SIG-M5 (cell line): Measurements from ENCODE around the gene LPP.
"Not testable (repeated sequence)": the region's sequence is repeated elsewhere in the genome, so short reads cannot be mapped to it uniquely, and the experiment has no call there.

Source experiments
- DNase-seq: peaks from one replicate; lab custom pipeline; 2025; lab: John Stamatoyannopoulos, UW

Gene LPP

DNA sequence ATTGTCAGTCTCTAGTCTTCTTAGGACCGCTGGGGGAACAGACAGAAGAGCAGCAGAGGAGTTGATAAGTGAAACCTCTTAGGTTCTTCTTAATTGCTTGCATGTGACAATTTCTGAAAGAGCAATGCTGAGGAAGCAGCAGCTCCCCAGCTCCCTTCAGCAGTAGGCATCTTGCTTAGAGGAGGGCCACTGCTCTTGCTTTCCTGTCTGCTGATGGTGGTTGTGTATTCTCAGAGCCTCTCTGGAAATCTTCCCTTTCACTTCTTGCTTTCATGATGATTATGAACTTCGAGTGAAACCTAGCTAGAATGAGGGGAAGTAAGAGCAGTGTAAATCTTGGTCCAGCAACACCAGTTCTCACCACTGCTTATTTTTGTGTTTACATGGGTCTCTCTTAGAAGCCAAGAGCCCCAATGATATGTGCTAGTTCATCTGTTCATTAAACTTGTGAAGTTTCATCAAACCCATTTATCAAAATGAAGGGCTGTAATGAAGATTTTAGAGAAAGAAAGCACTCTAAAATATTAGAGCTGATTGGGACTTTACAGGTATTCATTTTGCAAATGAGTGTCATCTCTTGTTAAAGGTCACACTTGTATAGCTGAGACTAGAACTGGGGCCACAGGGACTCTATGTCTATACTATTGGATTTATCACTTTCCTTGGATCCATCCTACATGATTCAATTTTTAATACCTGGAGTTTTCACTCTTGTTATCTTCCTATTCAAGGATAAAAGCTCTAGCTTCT, 246.7 kb downstream of the LPP start:
- DNase-seq, result no peak

DNA sequence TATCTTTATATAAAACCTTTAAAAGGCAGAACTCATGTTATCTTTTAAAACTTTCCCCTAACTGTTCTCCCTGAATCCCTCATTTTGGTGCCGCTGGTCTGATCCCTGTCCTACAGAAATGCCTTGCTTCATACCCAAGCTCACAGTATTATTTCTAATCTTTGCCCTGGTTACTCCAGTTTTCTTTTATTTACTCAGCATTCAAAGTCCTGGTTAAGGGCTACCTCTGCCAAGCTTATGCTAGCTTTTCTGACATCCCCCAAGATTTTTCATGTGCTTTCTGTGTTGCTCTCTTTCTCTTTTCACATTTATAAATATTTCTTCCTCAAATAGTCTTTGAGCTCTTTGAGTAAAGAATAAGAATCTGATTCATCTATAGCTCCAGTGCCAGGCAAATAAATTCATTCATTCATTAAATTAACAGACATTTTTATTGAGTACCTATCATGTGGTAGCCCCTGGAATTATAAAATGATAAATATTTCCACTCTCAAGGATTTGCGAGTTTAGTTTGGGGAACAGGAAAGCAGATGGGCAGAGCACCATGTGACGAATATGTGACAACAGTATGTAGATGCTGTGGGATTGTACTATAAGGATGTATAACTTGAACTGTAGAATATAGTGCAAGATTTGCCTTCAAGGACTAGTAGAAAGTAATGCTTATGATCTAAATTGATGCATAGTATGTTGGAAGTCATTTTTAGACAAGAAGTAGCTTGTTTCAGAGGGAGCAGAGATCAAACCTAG, 247.5 kb downstream of the LPP start:
- DNase-seq, result no peak

DNA sequence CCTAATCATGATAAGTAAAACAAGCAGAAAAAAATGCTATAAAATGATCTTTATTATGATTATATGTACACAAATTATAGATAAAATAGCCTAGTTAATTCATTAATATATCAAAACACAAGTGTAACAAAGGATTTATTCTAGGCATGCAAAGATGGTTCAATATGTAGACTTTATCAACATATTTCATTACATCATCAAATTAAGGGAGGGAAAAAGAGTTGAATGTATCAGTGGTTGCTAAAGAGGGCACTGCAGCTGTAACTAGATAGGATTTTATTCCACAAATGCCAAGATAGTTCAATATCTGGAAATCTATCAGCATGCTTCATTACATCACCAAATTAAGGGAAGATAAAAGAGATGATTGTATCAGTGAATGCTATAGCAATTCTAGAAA, 248.3 kb downstream of the LPP start:
- no peak for DNase-seq

GRCh38 chr3:188403404-188403803, 249.4 kb downstream of the LPP start:
- no peak for DNase-seq

DNA sequence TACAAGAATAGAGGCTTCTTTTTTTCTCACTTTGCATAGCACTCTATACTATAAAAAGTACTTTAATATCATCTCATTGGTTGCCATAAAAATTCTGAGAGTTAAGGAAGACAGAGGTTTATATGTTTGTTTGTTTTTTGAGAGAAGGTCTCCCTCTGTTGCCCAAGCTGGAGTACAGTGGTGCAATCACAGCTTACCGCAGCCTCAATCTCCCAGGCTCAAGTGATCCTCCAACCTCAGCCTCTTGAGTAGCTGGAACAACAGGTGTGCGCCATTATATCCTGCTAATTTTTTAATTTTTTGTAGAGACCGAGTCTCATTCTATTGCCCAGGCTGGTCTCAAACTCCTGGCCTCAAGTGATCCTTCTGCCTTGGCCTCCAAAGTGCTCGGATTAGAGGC, 250.2 kb downstream of the LPP start:
- no peak for DNase-seq

DNA sequence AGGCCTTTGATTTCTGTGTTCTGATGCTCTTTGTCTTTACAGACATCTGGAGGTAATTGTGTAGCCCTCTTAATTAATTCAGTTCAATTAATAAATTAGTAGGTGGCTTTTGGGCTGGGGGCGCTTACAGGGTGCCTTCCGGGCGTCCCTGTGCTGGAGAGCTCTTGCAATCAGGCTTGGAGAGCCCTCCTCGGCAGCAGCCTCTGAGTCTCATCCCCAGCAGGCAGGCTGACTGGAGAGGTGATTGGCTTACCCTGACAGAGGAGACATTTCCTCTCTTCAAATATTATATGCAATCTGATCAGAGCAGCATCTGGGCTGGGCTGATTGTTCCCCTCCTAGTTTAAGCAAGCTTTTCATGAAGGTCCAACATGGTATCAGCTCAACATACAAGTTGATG, 250.7 kb downstream of the LPP start:
- no peak for DNase-seq

DNA sequence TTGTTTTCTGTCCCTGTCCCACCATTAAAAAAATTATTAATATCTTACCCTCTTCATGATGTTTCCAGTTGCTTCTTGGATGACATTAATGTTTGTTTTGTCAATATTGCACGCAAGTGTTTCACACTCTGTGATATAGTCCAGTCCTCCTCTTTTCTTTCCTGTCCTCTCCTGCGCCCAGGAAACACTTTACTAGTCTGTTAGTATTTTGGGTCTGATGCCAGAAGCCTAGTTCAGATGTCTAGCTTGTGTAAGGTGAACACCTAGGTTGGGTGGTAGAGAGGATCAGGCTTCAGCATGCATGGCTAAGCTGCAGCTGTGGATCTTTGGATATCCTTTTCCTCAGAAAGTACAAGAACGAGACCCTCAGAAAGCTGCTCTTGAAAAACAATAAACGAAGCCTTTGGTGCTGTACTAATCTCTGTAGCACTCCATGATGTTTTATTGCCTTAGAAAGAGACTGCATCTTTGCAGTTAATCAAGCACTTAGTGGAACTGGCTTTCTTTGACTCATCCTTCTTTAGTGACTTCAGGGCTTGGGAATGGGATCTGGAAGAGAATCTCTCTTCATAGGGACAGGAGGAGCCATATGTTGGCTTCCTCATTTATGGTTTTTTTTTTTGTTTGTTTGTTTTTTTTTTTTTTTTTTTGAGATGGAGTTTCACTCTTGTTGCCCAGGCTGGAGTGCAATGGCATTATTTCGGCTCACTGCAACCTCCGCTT, 253.4 kb downstream of the LPP start:
- no peak for DNase-seq

DNA sequence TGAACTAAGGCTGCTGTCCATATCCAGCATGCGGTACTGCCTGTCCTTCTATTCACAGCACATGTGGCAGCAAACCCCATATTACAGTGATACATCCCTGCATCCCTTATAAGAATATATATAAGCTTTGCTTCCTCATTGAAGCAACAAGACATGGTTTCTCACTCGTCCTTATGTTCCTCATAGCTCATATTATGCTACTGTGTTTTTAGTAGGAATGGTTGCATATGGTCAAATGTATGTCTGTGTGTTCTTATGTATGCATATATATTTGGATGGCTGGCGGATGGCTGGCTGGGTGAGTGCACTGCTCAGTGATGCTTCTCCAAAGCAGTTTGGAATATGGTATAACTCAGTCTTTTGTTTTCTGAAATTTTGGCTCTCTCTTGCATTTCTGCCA, 254.9 kb downstream of the LPP start:
- no peak for DNase-seq

- no peak for DNase-seq
Measured at GRCh38 chr3:188411750-188412149, 257.8 kb downstream of the LPP start.

DNA sequence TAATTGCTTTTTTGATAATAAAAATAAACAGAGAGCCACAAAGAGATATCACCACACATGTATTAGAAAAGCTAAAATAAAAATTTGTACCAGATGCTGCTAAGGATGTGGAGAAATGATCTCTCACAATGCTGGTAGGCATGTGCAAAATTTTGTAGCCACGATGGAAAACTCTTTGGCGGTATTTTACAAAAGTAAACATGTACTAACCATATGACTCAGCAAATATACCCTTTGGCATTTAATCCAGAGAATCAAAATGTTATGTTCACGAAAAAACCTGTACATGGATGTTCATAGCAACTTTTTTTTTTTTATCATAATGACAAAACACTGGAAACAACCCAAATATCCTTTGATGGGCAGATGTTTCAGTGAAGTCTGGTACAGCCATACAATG, 261.2 kb downstream of the LPP start:
- no peak for DNase-seq

DNA sequence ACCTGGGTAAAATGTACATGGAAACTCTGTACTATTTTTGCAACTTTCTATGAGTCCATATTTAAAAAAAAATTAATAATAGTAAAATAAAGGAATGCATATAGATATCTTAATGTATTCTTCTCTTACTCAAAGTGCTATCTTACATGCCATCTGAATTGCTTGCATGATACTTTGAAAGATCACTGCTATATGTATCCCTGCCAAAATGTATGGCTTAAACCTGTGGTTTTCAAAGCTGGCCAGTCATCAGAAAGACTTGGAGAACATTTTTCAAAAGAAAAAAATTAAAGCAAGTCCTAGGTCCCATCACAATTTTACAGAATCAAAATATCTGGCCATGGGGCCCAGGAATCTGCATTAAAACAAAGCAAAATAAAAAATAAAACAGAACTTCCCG, 262.1 kb downstream of the LPP start:
- DNase-seq, result no peak

DNA sequence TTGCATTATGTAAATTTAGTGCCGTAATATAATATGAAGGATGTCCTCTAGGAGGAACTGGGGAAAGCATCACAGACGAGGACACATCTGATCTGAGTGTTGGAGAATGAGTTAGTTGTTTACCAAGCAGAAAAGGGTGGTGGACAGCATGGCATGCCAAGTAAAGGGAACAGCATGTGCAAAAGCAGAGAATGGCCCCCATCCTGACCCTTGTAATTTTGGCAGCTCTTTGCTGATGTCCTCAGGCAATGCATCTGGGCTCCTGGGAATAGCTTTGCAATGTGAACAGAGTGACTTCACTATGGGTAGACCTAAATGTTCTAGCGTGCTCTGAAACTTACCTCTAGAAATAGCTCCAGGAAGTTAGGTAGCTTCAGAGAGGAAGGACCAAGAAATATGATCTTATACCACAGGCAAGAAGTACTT, 263.3 kb downstream of the LPP start:
- no peak for DNase-seq

GRCh38 chr3:188417766-188418165, 263.8 kb downstream of the LPP start:
- no peak for DNase-seq

- DNase-seq, result no peak
Measured at GRCh38 chr3:188421151-188421821, 267.3 kb downstream of the LPP start.

GRCh38 chr3:188421836-188422540, 268.0 kb downstream of the LPP start:
- peak; percentile 64 for DNase-seq

GRCh38 chr3:188427981-188428380, 274.0 kb downstream of the LPP start:
- not testable (repeated sequence) for DNase-seq

GRCh38 chr3:188431040-188431439, 277.1 kb downstream of the LPP start:
- DNase-seq, result no peak

DNA sequence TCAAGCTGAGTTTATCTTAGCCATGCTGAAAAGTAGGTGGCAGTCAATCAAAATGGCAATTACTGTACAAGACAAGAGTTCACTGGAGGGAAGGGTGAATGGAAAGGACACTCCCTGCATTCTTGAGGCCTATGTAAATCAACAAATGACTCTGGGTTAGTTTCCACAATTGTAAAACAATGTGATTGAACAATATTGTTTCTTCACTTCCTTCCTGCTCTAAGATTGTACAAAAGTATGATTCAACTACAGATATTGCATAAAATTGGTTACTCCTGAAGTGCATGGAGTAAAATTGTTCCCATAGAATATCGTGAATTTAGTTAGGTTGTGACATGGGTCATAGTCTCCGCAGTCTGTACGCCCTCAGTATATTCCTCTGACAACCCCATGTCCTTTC, 277.6 kb downstream of the LPP start:
- peak; percentile 76 for DNase-seq

- peak; percentile 51 for DNase-seq
Measured at GRCh38 chr3:188432802-188433520, 279.0 kb downstream of the LPP start.

GRCh38 chr3:188433521-188434150, 279.7 kb downstream of the LPP start:
- no peak for DNase-seq

- no peak for DNase-seq
Measured at GRCh38 chr3:188434594-188434993, 280.6 kb downstream of the LPP start.
